ENCODE measurements around the gene SRSF9.

SRSF9 gene

DNA sequence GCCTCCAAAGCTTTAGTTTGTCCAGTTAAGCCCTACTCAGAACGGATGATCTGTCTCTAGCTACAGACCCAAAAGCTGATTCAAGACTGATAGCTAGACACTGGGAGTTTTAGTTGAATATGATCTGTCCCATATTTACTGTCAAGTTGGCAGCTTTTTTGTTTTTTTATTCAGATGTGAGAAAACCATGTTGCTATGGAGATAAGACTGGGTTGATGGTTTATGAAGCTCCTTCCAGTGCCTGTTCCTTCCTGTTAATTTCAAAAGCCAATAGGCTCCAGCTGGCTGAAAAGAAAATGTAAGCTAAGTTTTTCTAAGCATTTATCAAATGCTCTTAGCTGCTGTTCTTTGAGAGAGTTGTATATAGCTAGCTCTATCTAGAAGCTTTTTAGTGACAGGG, 31.0 kb upstream of the SRSF9 start:
- TF ChIP-seq, protein P1, sequence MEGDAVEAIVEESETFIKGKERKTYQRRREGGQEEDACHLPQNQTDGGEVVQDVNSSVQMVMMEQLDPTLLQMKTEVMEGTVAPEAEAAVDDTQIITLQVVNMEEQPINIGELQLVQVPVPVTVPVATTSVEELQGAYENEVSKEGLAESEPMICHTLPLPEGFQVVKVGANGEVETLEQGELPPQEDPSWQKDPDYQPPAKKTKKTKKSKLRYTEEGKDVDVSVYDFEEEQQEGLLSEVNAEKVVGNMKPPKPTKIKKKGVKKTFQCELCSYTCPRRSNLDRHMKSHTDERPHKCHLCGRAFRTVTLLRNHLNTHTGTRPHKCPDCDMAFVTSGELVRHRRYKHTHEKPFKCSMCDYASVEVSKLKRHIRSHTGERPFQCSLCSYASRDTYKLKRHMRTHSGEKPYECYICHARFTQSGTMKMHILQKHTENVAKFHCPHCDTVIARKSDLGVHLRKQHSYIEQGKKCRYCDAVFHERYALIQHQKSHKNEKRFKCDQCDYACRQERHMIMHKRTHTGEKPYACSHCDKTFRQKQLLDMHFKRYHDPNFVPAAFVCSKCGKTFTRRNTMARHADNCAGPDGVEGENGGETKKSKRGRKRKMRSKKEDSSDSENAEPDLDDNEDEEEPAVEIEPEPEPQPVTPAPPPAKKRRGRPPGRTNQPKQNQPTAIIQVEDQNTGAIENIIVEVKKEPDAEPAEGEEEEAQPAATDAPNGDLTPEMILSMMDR (IDR thresholded peaks at IDR 0.05; ENCODE audit: low read length), result no peak
- TF ChIP-seq EZH2 (IDR thresholded peaks at IDR 0.05; ENCODE audit: borderline replicate concordance, low read length), result no peak
- no peak overlapping the region for H3K9ac ChIP-seq (ENCODE audit: low read length)
- H3K4me2 ChIP-seq (ENCODE audit: low read length), result no peak overlapping the region
- peaks cover 47% of the 10 kb centered on the region for H3K36me3 ChIP-seq (ENCODE audit: insufficient read depth, low read length)
- no peaks in the 10 kb centered on the region for H3K27me3 ChIP-seq (ENCODE audit: insufficient read depth, low read length)
- peaks cover 19% of the 10 kb centered on the region for H3K79me2 ChIP-seq (ENCODE audit: insufficient read depth, low read length)
- peaks cover 4% of the 10 kb centered on the region for H3F3A ChIP-seq (ENCODE audit: insufficient read depth, low read length)
- H3K4me1 ChIP-seq (ENCODE audit: insufficient read depth, low read length, severe bottlenecking), result peaks cover 12% of the 10 kb centered on the region
- no peak overlapping the region for H2AFZ ChIP-seq (ENCODE audit: low read length)
- no peaks in the 10 kb centered on the region for H4K20me1 ChIP-seq (ENCODE audit: insufficient read depth, low read length)
- H3K9me3 ChIP-seq (ENCODE audit: low read length), result no peaks in the 10 kb centered on the region
- no peaks in the 10 kb centered on the region for H3K9me2 ChIP-seq (ENCODE audit: low read depth, low read length)
- H3K4me3 ChIP-seq (ENCODE audit: low read depth, low read length, poor library complexity, severe bottlenecking), result no peak overlapping the region
- H3K27ac ChIP-seq (ENCODE audit: low read depth, low read length, poor library complexity, severe bottlenecking), result peak overlapping the region; percentile 31

DNA sequence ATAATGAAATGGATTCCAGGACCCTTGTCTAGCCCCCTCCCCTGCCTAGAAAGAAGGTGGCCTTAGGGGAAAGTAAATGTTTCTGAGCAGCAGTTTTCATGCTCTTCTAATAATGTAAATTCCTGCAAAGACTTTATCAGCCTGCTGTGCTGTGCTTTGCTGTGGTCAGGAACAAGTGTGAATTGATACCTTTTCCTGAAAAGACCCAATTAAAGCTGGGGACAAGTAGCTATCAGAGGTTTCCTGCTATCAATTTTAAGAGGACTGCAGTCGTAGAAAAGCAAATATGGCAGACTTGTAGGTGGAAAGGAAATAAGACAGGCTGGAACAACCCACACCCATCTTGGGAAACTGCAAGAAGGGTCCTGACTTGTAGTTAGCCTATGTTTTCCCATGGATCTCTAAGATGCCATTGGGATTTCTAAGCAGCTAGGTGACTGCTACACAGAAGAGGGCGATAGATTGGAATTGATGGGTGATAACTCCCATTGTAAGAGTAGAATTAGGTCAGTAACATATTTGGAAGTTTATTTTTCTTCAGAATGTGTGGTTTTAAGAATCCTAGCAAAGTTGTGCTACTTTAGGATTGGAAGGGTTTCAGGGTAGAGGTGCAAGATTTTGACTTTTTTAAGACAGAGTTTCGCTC, 29.4 kb upstream of the SRSF9 start:
- H3K4me1 ChIP-seq (ENCODE audit: insufficient read depth, low read length, severe bottlenecking), result peaks cover 23% of the 10 kb centered on the region
- no peak overlapping the region for H3K4me3 ChIP-seq (ENCODE audit: low read depth, low read length, poor library complexity, severe bottlenecking)

DNA sequence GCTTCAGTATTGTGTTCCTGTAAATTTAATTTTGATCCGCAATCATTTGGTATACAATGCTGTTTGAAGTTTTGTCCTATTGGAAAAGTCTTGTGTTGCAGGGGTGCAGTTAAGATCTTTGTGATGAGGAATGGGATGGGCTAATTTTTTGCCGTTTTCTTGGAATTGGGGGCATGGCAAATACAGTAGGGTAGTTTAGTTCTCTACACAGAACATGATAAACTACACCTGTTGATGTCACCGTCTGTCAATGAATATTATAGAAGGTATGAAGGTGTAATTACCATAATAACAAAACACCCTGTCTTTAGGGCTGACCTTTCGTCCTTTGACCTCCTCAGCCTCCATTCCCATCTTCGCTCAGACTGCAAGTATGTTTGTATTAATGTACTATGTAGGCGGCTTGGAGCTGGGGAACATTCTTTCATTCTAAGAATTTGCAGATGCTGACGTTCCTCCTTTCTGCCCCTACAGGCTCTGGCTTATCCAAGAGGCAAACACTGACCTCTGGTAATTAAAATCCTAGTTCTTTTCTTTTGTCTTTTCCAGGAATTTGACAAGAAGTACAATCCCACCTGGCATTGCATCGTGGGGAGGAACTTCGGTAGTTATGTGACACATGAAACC, 28.1 kb upstream of the SRSF9 start:
- H3F3A ChIP-seq (ENCODE audit: insufficient read depth, low read length), result peaks cover 4% of the 10 kb centered on the region
- H3K4me2 ChIP-seq (ENCODE audit: low read length), result peak overlapping the region; percentile 100
- no peaks in the 10 kb centered on the region for H3K9me3 ChIP-seq (ENCODE audit: low read length)
- H3K4me1 ChIP-seq (ENCODE audit: insufficient read depth, low read length, severe bottlenecking), result peaks cover 23% of the 10 kb centered on the region
- no peaks in the 10 kb centered on the region for H4K20me1 ChIP-seq (ENCODE audit: insufficient read depth, low read length)
- peak overlapping the region; percentile 29 for H3K27ac ChIP-seq (ENCODE audit: low read depth, low read length, poor library complexity, severe bottlenecking)
- H3K9me2 ChIP-seq (ENCODE audit: low read depth, low read length), result no peaks in the 10 kb centered on the region
- peaks cover 30% of the 10 kb centered on the region for H3K36me3 ChIP-seq (ENCODE audit: insufficient read depth, low read length)
- peak overlapping the region; percentile 92 for H3K9ac ChIP-seq (ENCODE audit: low read length)
- peaks cover 19% of the 10 kb centered on the region for H3K79me2 ChIP-seq (ENCODE audit: insufficient read depth, low read length)
- peak overlapping the region; percentile 98 for H3K4me3 ChIP-seq (ENCODE audit: low read depth, low read length, poor library complexity, severe bottlenecking)
- no peak overlapping the region for H2AFZ ChIP-seq (ENCODE audit: low read length)
- TF ChIP-seq, protein P1 (IDR thresholded peaks at IDR 0.05; ENCODE audit: low read length), result no peak
- no peak for TF ChIP-seq EZH2 (IDR thresholded peaks at IDR 0.05; ENCODE audit: borderline replicate concordance, low read length)
- no peaks in the 10 kb centered on the region for H3K27me3 ChIP-seq (ENCODE audit: insufficient read depth, low read length)

More for the DNA sequence above, 29.4 kb upstream of the SRSF9 start:
- Histone ChIP-seq H2AFZ (ENCODE audit: low read length) (no peak overlapping the region), H3K9me3 (ENCODE audit: low read length) (no peaks in the 10 kb centered on the region), H3K79me2 (ENCODE audit: insufficient read depth, low read length) (peaks cover 19% of the 10 kb centered on the region), H3K9me2 (ENCODE audit: low read depth, low read length) (no peaks in the 10 kb centered on the region), H3F3A (ENCODE audit: insufficient read depth, low read length) (peaks cover 4% of the 10 kb centered on the region), H3K27me3 (ENCODE audit: insufficient read depth, low read length) (no peaks in the 10 kb centered on the region), H3K27ac (ENCODE audit: low read depth, low read length, poor library complexity, severe bottlenecking) (no peak overlapping the region), H4K20me1 (ENCODE audit: insufficient read depth, low read length) (no peaks in the 10 kb centered on the region), H3K36me3 (ENCODE audit: insufficient read depth, low read length) (peaks cover 42% of the 10 kb centered on the region), H3K9ac (ENCODE audit: low read length) (no peak overlapping the region), H3K4me2 (ENCODE audit: low read length) (no peak overlapping the region)
- TF ChIP-seq, protein P1 (IDR thresholded peaks at IDR 0.05; ENCODE audit: low read length), result no peak
- no peak for TF ChIP-seq EZH2 (IDR thresholded peaks at IDR 0.05; ENCODE audit: borderline replicate concordance, low read length)
